K562 (cell line): ENCODE measurements around the gene MMP24. TPM values are rescaled to one million over a fixed set of nuclear protein-coding genes. Genes with fewer than 3 reads are reported as not detected.
A peak's percentile ranks its signal among the peaks of the same experiment; 100 is the strongest.

Experiments
- ATAC-seq: fragments of 200-7000 bp; cut with Tn5 transposase; 3 replicates; pipeline ENCODE4 v1.9.1; 2020; ENCODE audit warnings: moderate library complexity
- BruUV-seq: library from RNA; stranded (reverse); fragments of 400-500 nt; replicated peaks from 2 replicates; lab custom pipeline; 2021; lab: Mats Ljungman, UMichigan
- CTCF ChIA-PET: fragments of 300-600 bp; formaldehyde crosslinking; extraction: SDS; loops from one replicate; lab custom pipeline; 2021; ENCODE audit warnings: low intra/inter-chr PET ratio; lab: Yijun Ruan, JAX
- POLR2A ChIA-PET: fragments of 300-600, 350-650 bp; sonication (Branson Sonifier 250); formaldehyde crosslinking; extraction: SDS; loops from one replicate; lab custom pipeline; 2021; ENCODE audit warnings: antibody characterized with exemption, inconsistent platforms; lab: Yijun Ruan, JAX
- DNase-seq, 4 experiments: peaks; one replicate each; pipeline versions ENCODE4 v3.0.0 to v3.0.0-alpha.2; 2011 to 2018; ENCODE audit warnings: low spot score in 3 of 4, mixed read lengths in 3 of 4; ENCODE audit errors: extremely low read depth in 1 of 4
- FAIRE-seq: peaks from 2 replicates; lab custom pipeline; 2011; peaks lifted over from hg19 to GRCh38; lab: Jason Lieb, UNC
- H2AFZ ChIP-seq: 2 replicates; pipeline ENCODE4 v1.6.0; 2011; ENCODE audit warnings: low read depth, low read length, control low read depth, inconsistent platforms
- H3K27ac ChIP-seq: fragments of 200-600 bp; 3 replicates; pipeline ENCODE4 v1.8.0; 2011; ENCODE audit warnings: low read depth, mild to moderate bottlenecking, control low read depth, inconsistent platforms, low read length, moderate library complexity, mixed read lengths; ENCODE audit errors: extremely low read depth
- H3K27me3 ChIP-seq, 2 experiments: fragments of 300-600 bp in 1 of 2; 2 replicates in 1 of 2; 3 replicates in 1 of 2; pipeline versions ENCODE4 v1.6.0 to v1.8.0; 2011; ENCODE audit warnings: inconsistent platforms in 2 of 2, low read length in 2 of 2, mild to moderate bottlenecking in 1 of 2, mixed read lengths in 1 of 2, moderate library complexity in 1 of 2; ENCODE audit not compliant: control insufficient read depth in 2 of 2, insufficient read depth in 2 of 2
- H3K36me3 ChIP-seq: fragments of 300-600 bp; 3 replicates; pipeline ENCODE4 v1.8.0; 2011; ENCODE audit warnings: mild to moderate bottlenecking, low read length, inconsistent platforms; ENCODE audit not compliant: control insufficient read depth, insufficient read depth
- H3K4me1 ChIP-seq, 2 experiments: fragments of 200-600 bp in 1 of 2; replicated peaks in 1 of 2; 2 replicates in 1 of 2; 3 replicates in 1 of 2; pipeline versions ENCODE4 v1.5.1 to v1.8.0; 2011; ENCODE audit warnings: inconsistent platforms in 2 of 2, low read length in 2 of 2, mild to moderate bottlenecking in 1 of 2, mixed read lengths in 1 of 2, moderate library complexity in 1 of 2; ENCODE audit not compliant: control insufficient read depth in 2 of 2, insufficient read depth in 2 of 2
- H3K4me2 ChIP-seq: 2 replicates; pipeline ENCODE4 v1.6.1; 2011; ENCODE audit warnings: low read length, control low read depth, inconsistent platforms, mixed read lengths; ENCODE audit not compliant: insufficient read depth
- H3K4me3 ChIP-seq: fragments of 200-600 bp; sonication (generic), shearing (Covaris generic); 2 replicates; pipeline ENCODE4 v1.5.1; 2016; ENCODE audit warnings: control low read depth, inconsistent platforms
- H3K79me2 ChIP-seq: fragments of 200-600 bp; 3 replicates; pipeline ENCODE4 v1.8.0; 2011; ENCODE audit warnings: low read length, inconsistent platforms; ENCODE audit not compliant: control insufficient read depth, insufficient read depth
- H3K9ac ChIP-seq, 2 experiments: 2 replicates each; pipeline versions ENCODE4 v1.6.0 to v1.6.1; 2011; ENCODE audit warnings: low read depth in 2 of 2, low read length in 2 of 2, control low read depth in 1 of 2, inconsistent platforms in 1 of 2, mild to moderate bottlenecking in 1 of 2, mixed read lengths in 1 of 2; ENCODE audit not compliant: insufficient read depth in 1 of 2
- H3K9me1 ChIP-seq: one replicate; pipeline ENCODE4 v1.6.0; 2011; ENCODE audit warnings: inconsistent platforms, mild to moderate bottlenecking, low read length, moderate library complexity; ENCODE audit not compliant: control insufficient read depth, insufficient read depth
- H3K9me3 ChIP-seq: replicated peaks from 2 replicates; pipeline ENCODE4 v1.5.1; 2011; ENCODE audit warnings: low read depth, low read length, inconsistent platforms; ENCODE audit not compliant: control insufficient read depth, insufficient read depth
- H4K20me1 ChIP-seq: replicated peaks from 2 replicates; pipeline ENCODE4 v1.6.1; 2011; ENCODE audit warnings: low read length, inconsistent platforms, mixed read lengths; ENCODE audit not compliant: control insufficient read depth, insufficient read depth
- CBX2 ChIP-seq: fragments of 200-600 bp; sonication (generic); IDR thresholded peaks from one replicate; pipeline ENCODE4 v1.6.1; 2012; ENCODE audit warnings: mild to moderate bottlenecking, low read length, inconsistent platforms; ENCODE audit not compliant: insufficient read depth, poor library complexity, severe bottlenecking
- CEBPB ChIP-seq: fragments of 450-650 bp; IDR thresholded peaks from 2 replicates; pipeline ENCODE4 v1.6.1; 2016; ENCODE audit warnings: missing genetic modification characterization, missing compliant biosample characterization
- CEBPG ChIP-seq, 3 experiments: fragments of 200-800 bp in 1 of 3; sonication (Bioruptor generic) in 1 of 3; sonication (generic) in 1 of 3; formaldehyde crosslinking in 1 of 3; IDR thresholded peaks in 2 of 3; conservative IDR thresholded peaks in 1 of 3; 2 replicates each; pipeline versions ENCODE4 v1.6.1 to v1.8.0; 2016 to 2022; ENCODE audit warnings: missing compliant biosample characterization in 2 of 3, missing genetic modification characterization in 2 of 3, mild to moderate bottlenecking in 1 of 3, missing genetic modification reagents in 1 of 3
- CHCHD3 ChIP-seq: fragments of 250-450 bp; sonication (Bioruptor Pico); IDR thresholded peaks from 2 replicates; pipeline ENCODE4 v2.1.2; 2022; ENCODE audit warnings: mild to moderate bottlenecking
- CTBP1 ChIP-seq: fragments of 450-650 bp; IDR thresholded peaks from 2 replicates; pipeline ENCODE4 v1.6.1; 2016; ENCODE audit warnings: borderline replicate concordance
- DIDO1 ChIP-seq: fragments of 450-650 bp; IDR thresholded peaks from 2 replicates; pipeline ENCODE4 v1.6.1; 2016; ENCODE audit warnings: low read depth, missing biosample characterization, missing genetic modification characterization
- KAT7 ChIP-seq: sonication (generic); formaldehyde crosslinking; IDR thresholded peaks from 2 replicates; pipeline ENCODE4 v1.8.0; 2022; ENCODE audit warnings: missing genetic modification reagents, mild to moderate bottlenecking, borderline replicate concordance
- MEIS2 ChIP-seq: fragments of 450-650 bp; IDR thresholded peaks from 2 replicates; pipeline ENCODE4 v1.6.1; 2014; ENCODE audit warnings: mild to moderate bottlenecking; ENCODE audit not compliant: partially characterized antibody
- MTA1 ChIP-seq: fragments of 450-650 bp; IDR thresholded peaks from 2 replicates; pipeline ENCODE4 v1.6.1; 2017; ENCODE audit warnings: borderline replicate concordance
- TCF3 ChIP-seq: sonication (generic); formaldehyde crosslinking; IDR thresholded peaks from 2 replicates; pipeline ENCODE4 v1.4.0; 2020; ENCODE audit warnings: mild to moderate bottlenecking, missing genetic modification reagents
- TEAD4 ChIP-seq, 2 experiments: sonication (generic) in 1 of 2; formaldehyde crosslinking in 1 of 2; IDR thresholded peaks; 2 replicates each; pipeline versions ENCODE4 v1.6.1 to v1.8.0; 2012 to 2022; ENCODE audit warnings: borderline replicate concordance in 1 of 2, inconsistent platforms in 1 of 2, low read length in 1 of 2, mild to moderate bottlenecking in 1 of 2, missing genetic modification reagents in 1 of 2
- TOE1 ChIP-seq, 2 experiments: fragments of 450-650 bp in 1 of 2; sonication (generic) in 1 of 2; formaldehyde crosslinking in 1 of 2; IDR thresholded peaks; 2 replicates each; pipeline versions ENCODE4 v1.7.1 to v1.8.0; 2016 to 2022; ENCODE audit warnings: borderline replicate concordance in 2 of 2, mild to moderate bottlenecking in 2 of 2, antibody characterized with exemption in 1 of 2, inconsistent platforms in 1 of 2, low read depth in 1 of 2, missing genetic modification reagents in 1 of 2, moderate library complexity in 1 of 2
- ZFX ChIP-seq: sonication (generic); formaldehyde crosslinking; IDR thresholded peaks from 2 replicates; pipeline ENCODE4 v1.8.0; 2022; ENCODE audit warnings: mild to moderate bottlenecking, missing genetic modification reagents, moderate library complexity
- ZNF561 ChIP-seq: fragments of 450-650 bp; formaldehyde crosslinking; conservative IDR thresholded peaks from 2 replicates; pipeline ENCODE4 v1.4.0; 2020; ENCODE audit warnings: mild to moderate bottlenecking, moderate library complexity
- WGBS: fragments of 100-300 bp; shearing (Covaris generic); methylation state at CpG from one replicate; pipeline ENCODE4 v1.1.6; 2016; ENCODE audit warnings: low coverage, mixed read lengths; ENCODE audit not compliant: insufficient coverage; ENCODE audit errors: missing lambda C conversion rate; 5-methylcytosine and 5-hydroxymethylcytosine counted together
- in situ Hi-C: fragments of 300-500 bp; cut with MboI; formaldehyde crosslinking; loops from 4 replicates; pipeline ENCODE4 v1.15.0; 2018; ENCODE audit warnings: inconsistent platforms, mixed read lengths
- intact Hi-C: fragments of 100-400 bp; cut with micrococcal nuclease; formaldehyde crosslinking; loops from 2 replicates; pipeline ENCODE4 v1.14.2; 2022
- polyA plus RNA-seq, 8 experiments: library from polyadenylated mRNA; depleted of rRNA in 4 of 8; stranded (reverse) in 5 of 8; unstranded in 3 of 8; fragments of >200 nt; fragmentation: Nextera tagmentation in 2 of 8; fragmentation: Illumina TruSeq in 1 of 8; extraction: Ambion mirVana in 2 of 8; extraction: Trizol in 1 of 8; gene quantifications; 2 replicates each; pipeline versions ENCODE4 v1.2.1 to v1.2.3, GENCODE V29; 2011 to 2014; ENCODE audit warnings: inconsistent platforms in 1 of 8, missing spikeins in 1 of 8
- total RNA-seq, 7 experiments: library from RNA; depleted of rRNA in 6 of 7; stranded (reverse); fragments of >200 nt in 6 of 7; fragmentation: Illumina TruSeq in 2 of 7; extraction: Trizol in 2 of 7; gene quantifications; 2 replicates each; pipeline versions ENCODE4 v1.2.1 to v1.2.3, GENCODE V29; 2011 to 2021; ENCODE audit warnings: low replicate concordance in 1 of 7
- TF ChIP-seq, protein P1 (sequence below): fragments of 450-650 bp; IDR thresholded peaks from 2 replicates; pipeline ENCODE4 v1.6.1; 2016
- TF ChIP-seq, protein P2 (sequence below), 2 experiments: IDR thresholded peaks; 2 replicates each; pipeline ENCODE4 v1.6.1; 2012; ENCODE audit warnings: improper control_type of control experiment in 2 of 2, low read depth in 2 of 2, low read length in 2 of 2, borderline replicate concordance in 1 of 2

Gene MMP24
- total and polyA plus RNA-seq, 9 of the 15 experiments (the other 6 are each of a cell fraction or from before 2014, with no cell fraction given), result 0.03 to 0.07 (median 0.03) TPM; not detected in 6

DNA sequence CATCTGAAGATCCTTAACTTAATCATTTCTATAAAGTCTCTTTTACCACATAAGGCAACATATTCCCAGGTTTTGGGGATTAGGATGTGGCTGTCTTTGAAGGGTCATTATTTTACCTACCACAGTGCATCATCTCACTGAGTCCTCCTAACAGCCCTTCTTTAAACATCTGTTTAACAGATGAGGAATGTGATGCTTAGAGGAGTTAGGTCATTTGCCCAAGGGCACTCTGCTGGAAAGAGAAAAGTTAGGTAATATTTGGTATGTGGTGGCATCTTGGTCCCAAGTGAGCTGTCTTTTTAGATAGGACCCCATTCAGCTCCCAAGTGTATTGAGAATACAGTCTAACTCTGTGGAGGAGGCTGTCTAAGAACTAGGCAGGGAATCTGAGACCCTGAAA, 11.0 kb downstream of the MMP24 start (continued):
- TF ChIP-seq TEAD4 (IDR thresholded peaks at IDR 0.05; ENCODE audit: low read length) (no peak), TEAD4 (CRISPR knock-in tag; IDR thresholded peaks at IDR 0.05; ENCODE audit: borderline replicate concordance) (no peak)

DNA sequence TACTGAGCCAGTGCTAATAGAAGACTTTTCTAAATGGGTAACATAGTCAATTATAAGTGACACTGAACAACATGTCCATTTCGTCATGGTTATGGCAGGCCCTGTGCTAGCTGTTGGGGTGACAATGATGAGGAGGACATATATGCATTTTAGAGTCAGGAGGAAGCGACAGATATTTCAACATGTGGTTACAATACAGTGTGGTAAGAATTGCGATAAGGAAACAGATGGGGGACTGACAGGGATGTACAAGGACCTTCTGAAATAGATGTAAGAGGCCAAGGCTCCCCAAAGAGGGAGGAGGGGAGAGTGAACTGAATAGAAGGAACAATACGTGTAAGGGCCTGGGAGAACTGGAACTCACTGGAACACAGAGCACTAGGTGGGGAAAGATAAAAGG, 11.7 kb downstream of the MMP24 start:
- ChIA-PET POLR2A (no interaction called here), CTCF (interaction anchor here (0.7 kb wide), 1 partner anchor 12 kb away, joined by 4 read pairs; no protein-coding TSS in a partner anchor)
- Histone ChIP-seq H3K27me3 (peaks cover 23 to 65% of the 10 kb centered on the region in 2 experiments), H2AFZ (no peak overlapping the region), H3K79me2 (no peaks in the 10 kb centered on the region), H4K20me1 (peaks cover 8% of the 10 kb centered on the region; the same call in 1 of the 2 replicates), H3K9me3 (no peaks in the 10 kb centered on the region), H3K4me1 (no peaks in the 10 kb centered on the region; a peak in 1 of 5 replicates), H3K4me3 (no peak overlapping the region), H3K4me2 (no peak overlapping the region), H3K36me3 (no peaks in the 10 kb centered on the region), H3K9ac (no peak overlapping the region), H3K27ac (no peak overlapping the region), H3K9me1 (no peaks in the 10 kb centered on the region)
- no TSS peak for BruUV-seq
- no peak for ATAC-seq
- intact Hi-C loops (no loop called here), in situ Hi-C loops (no loop called here)
- WGBS, result 0% methylated on average over 4 of the region's 4 CpGs
- DNase-seq, result peak in 3 of 4 experiments; percentile 21 to 48 (median 38)
- no peak for FAIRE-seq
- peak; percentile 49 for TF ChIP-seq TCF3 (CRISPR knock-in tag)
- TF ChIP-seq TOE1 (IDR thresholded peaks at IDR 0.05; ENCODE audit: borderline replicate concordance), result no peak
- TF ChIP-seq TOE1 (CRISPR knock-in tag; IDR thresholded peaks at IDR 0.05; ENCODE audit: borderline replicate concordance, low read depth), result no peak
- peak; percentile 46 for TF ChIP-seq MEIS2
- no peak for TF ChIP-seq CHCHD3 (CRISPR knock-in tag)
- TF ChIP-seq ZFX (CRISPR knock-in tag), result no peak
- TF ChIP-seq CEBPB (tag), result peak; percentile 50; the same call in 1 of the 2 replicates
- no peak for TF ChIP-seq ZNF561 (CRISPR knock-in tag)
- TF ChIP-seq, protein P1, sequence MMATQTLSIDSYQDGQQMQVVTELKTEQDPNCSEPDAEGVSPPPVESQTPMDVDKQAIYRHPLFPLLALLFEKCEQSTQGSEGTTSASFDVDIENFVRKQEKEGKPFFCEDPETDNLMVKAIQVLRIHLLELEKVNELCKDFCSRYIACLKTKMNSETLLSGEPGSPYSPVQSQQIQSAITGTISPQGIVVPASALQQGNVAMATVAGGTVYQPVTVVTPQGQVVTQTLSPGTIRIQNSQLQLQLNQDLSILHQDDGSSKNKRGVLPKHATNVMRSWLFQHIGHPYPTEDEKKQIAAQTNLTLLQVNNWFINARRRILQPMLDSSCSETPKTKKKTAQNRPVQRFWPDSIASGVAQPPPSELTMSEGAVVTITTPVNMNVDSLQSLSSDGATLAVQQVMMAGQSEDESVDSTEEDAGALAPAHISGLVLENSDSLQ, result 0 out of 2 replicates have a peak, but pooled peaks have one; percentile 12
- TF ChIP-seq, protein P2, sequence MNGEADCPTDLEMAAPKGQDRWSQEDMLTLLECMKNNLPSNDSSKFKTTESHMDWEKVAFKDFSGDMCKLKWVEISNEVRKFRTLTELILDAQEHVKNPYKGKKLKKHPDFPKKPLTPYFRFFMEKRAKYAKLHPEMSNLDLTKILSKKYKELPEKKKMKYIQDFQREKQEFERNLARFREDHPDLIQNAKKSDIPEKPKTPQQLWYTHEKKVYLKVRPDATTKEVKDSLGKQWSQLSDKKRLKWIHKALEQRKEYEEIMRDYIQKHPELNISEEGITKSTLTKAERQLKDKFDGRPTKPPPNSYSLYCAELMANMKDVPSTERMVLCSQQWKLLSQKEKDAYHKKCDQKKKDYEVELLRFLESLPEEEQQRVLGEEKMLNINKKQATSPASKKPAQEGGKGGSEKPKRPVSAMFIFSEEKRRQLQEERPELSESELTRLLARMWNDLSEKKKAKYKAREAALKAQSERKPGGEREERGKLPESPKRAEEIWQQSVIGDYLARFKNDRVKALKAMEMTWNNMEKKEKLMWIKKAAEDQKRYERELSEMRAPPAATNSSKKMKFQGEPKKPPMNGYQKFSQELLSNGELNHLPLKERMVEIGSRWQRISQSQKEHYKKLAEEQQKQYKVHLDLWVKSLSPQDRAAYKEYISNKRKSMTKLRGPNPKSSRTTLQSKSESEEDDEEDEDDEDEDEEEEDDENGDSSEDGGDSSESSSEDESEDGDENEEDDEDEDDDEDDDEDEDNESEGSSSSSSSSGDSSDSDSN (IDR thresholded peaks at IDR 0.05; ENCODE audit: borderline replicate concordance in 1 of 2, low read depth in 2 of 2, low read length in 2 of 2), result no peak
- peak; percentile 38; the same call in 1 of the 2 replicates for TF ChIP-seq CTBP1
- TF ChIP-seq MTA1, result no peak
- no peak for TF ChIP-seq KAT7
- TF ChIP-seq CBX2, result no peak
- no peak for TF ChIP-seq DIDO1 (tag)
- no peak for TF ChIP-seq CEBPG (CRISPR knock-in tag; IDR thresholded peaks at IDR 0.05)
- TF ChIP-seq CEBPG (tag; conservative IDR thresholded peaks at IDR 0.05 in 1 of 2, IDR thresholded peaks at IDR 0.05 in 1 of 2), result peak in 1 of 2 experiments; percentile 50; a peak in 1 of 4 replicates
